CD4-positive, alpha-beta T cell (primary cell): Measurements from ENCODE around the gene MREG. TPM values are rescaled to one million over a fixed set of nuclear protein-coding genes. Genes with fewer than 3 reads are reported as not detected.

ENCODE experiments used
- ATAC-seq: fragments of 200-7000 bp; cut with Tn5 transposase; one replicate; pipeline ENCODE4 v1.10.0; 2022; ENCODE audit warnings: mild to moderate bottlenecking; ENCODE audit not compliant: poor library complexity
- CTCF ChIA-PET: fragments of 350-600 bp; sonication (Branson Sonifier 250); formaldehyde crosslinking; loops from one replicate; lab custom pipeline; 2021; ENCODE audit warnings: antibody characterized with exemption, inconsistent platforms; lab: Charles Lee
- POLR2A ChIA-PET: fragments of 350-600 bp; sonication (Branson Sonifier 250); formaldehyde crosslinking; loops from one replicate; lab custom pipeline; 2021; ENCODE audit warnings: antibody characterized with exemption, inconsistent platforms; lab: Charles Lee
- DNase-seq, 14 experiments: peaks; one replicate each; pipeline ENCODE4 v3.0.0-alpha.2; 2013 to 2020; ENCODE audit warnings: mixed read lengths in 2 of 14
- H3K27ac ChIP-seq, 2 donors: one replicate each; pipeline versions ENCODE4 v1.5.1 to v1.7.0; 2013; ENCODE audit warnings: low read length in 2 of 2, low read depth in 1 of 2, mild to moderate bottlenecking in 1 of 2
- H3K27me3 ChIP-seq, 2 experiments: 1 replicate in 1 of 2; 2 replicates in 1 of 2; pipeline versions ENCODE4 v1.6.1 to v1.7.0; 2013; ENCODE audit warnings: low read length in 2 of 2, control low read depth in 1 of 2, mild to moderate bottlenecking in 1 of 2, moderate library complexity in 1 of 2; ENCODE audit not compliant: insufficient read depth in 2 of 2, control insufficient read depth in 1 of 2
- H3K36me3 ChIP-seq: one replicate; pipeline ENCODE4 v1.6.1; 2013; ENCODE audit warnings: low read length, control low read depth; ENCODE audit not compliant: insufficient read depth
- H3K4me1 ChIP-seq: one replicate; pipeline ENCODE4 v1.6.1; 2013; ENCODE audit warnings: low read length, control low read depth; ENCODE audit not compliant: insufficient read depth
- H3K4me3 ChIP-seq: one replicate; pipeline ENCODE4 v1.5.1; 2013; ENCODE audit warnings: mild to moderate bottlenecking, low read length, moderate library complexity
- H3K9me3 ChIP-seq, 2 experiments: 1 replicate in 1 of 2; 2 replicates in 1 of 2; pipeline versions ENCODE4 v1.6.1 to v1.7.0; 2013; ENCODE audit warnings: low read length in 2 of 2, mild to moderate bottlenecking in 2 of 2, control low read depth in 1 of 2, moderate library complexity in 1 of 2; ENCODE audit not compliant: control insufficient read depth in 1 of 2, insufficient read depth in 1 of 2
- H3K27ac Mint-ChIP-seq: one replicate; pipeline ENCODE4 v1.8.0; 2020; ENCODE audit warnings: mixed read lengths
- H3K27me3 Mint-ChIP-seq: one replicate; pipeline ENCODE4 v1.8.0; 2021; ENCODE audit warnings: mixed read lengths
- H3K36me3 Mint-ChIP-seq: one replicate; pipeline ENCODE4 v1.8.0; 2021; ENCODE audit warnings: low read depth, mixed read lengths
- H3K4me1 Mint-ChIP-seq: one replicate; pipeline ENCODE4 v1.8.0; 2021; ENCODE audit warnings: low read depth, mixed read lengths
- H3K4me3 Mint-ChIP-seq: one replicate; pipeline ENCODE4 v1.8.0; 2020; ENCODE audit warnings: mild to moderate bottlenecking, mixed read lengths
- H3K9me3 Mint-ChIP-seq: one replicate; pipeline ENCODE4 v1.8.0; 2020; ENCODE audit warnings: mixed read lengths
- CTCF ChIP-seq: fragments of 200-600 bp; IDR thresholded peaks from one replicate; pipeline ENCODE4 v1.8.0; 2022; ENCODE audit warnings: antibody characterized with exemption, mild to moderate bottlenecking
- intact Hi-C, 2 experiments: fragments of 100-400 bp; cut with DNase I in 1 of 2; cut with micrococcal nuclease in 1 of 2; formaldehyde crosslinking; loops; one replicate each; pipeline versions ENCODE4 v1.15.1 to v1.9.0; 2023 to 2025; cut with DNase I, micrococcal nuclease
- total RNA-seq, 174 experiments: library from RNA in 2 of 174; stranded (reverse) in 2 of 174; gene quantifications; one replicate each; pipeline ENCODE4 v1.2.3 and lab custom pipeline; 2021 to 2026

Gene MREG
- total RNA-seq, 2 experiments from 2014 or later = 1.8 to 2.8 TPM

GRCh38 chr2:216003876-216004696, 9.3 kb downstream of the MREG start:
- intact Hi-C loops = no loop called here
- H3K4me1 Mint-ChIP-seq = peaks cover 44% of the 10 kb centered on the region
- TF ChIP-seq CTCF = no peak
- H3K4me1 ChIP-seq = peaks cover 34% of the 10 kb centered on the region
- no peaks in the 10 kb centered on the region for H3K9me3 ChIP-seq
- DNase-seq = no peak
- no peak overlapping the region for H3K4me3 ChIP-seq
- POLR2A ChIA-PET = no interaction called here
- no peaks in the 10 kb centered on the region for H3K27me3 ChIP-seq
- H3K27me3 Mint-ChIP-seq = no peaks in the 10 kb centered on the region
- ATAC-seq = no peak
- CTCF ChIA-PET = no interaction called here
- no peaks in the 10 kb centered on the region for H3K36me3 Mint-ChIP-seq
- H3K4me3 Mint-ChIP-seq = no peak overlapping the region
- no peaks in the 10 kb centered on the region for H3K9me3 Mint-ChIP-seq
- no peaks in the 10 kb centered on the region for H3K36me3 ChIP-seq
- peak overlapping the region; percentile 6 for H3K27ac Mint-ChIP-seq
- no peak overlapping the region for H3K27ac ChIP-seq

GRCh38 chr2:216002693-216003092, 10.7 kb downstream of the MREG start:
- Histone ChIP-seq H3K36me3 (no peaks in the 10 kb centered on the region), H3K4me3 (no peak overlapping the region), H3K4me1 (peaks cover 36% of the 10 kb centered on the region), H3K27ac (no peak overlapping the region), H3K9me3 (no peaks in the 10 kb centered on the region), H3K27me3 (no peaks in the 10 kb centered on the region)
- DNase-seq (no peak), ATAC-seq (no peak)
- Mint-ChIP-seq H3K9me3 (no peaks in the 10 kb centered on the region), H3K4me3 (no peak overlapping the region), H3K27ac (no peak overlapping the region), H3K36me3 (peaks cover 1% of the 10 kb centered on the region), H3K4me1 (peaks cover 46% of the 10 kb centered on the region), H3K27me3 (no peaks in the 10 kb centered on the region)
- intact Hi-C loops = no loop called here
- POLR2A ChIA-PET = no interaction called here
- no peak for TF ChIP-seq CTCF
- CTCF ChIA-PET = no interaction called here

GRCh38 chr2:216002101-216002678, 11.2 kb downstream of the MREG start:
- POLR2A ChIA-PET = no interaction called here
- Histone ChIP-seq H3K9me3 (no peaks in the 10 kb centered on the region), H3K4me3 (no peak overlapping the region), H3K27me3 (no peaks in the 10 kb centered on the region), H3K36me3 (no peaks in the 10 kb centered on the region), H3K4me1 (peaks cover 36% of the 10 kb centered on the region), H3K27ac (no peak overlapping the region)
- Mint-ChIP-seq H3K4me3 (no peak overlapping the region), H3K4me1 (peaks cover 51% of the 10 kb centered on the region), H3K27me3 (no peaks in the 10 kb centered on the region), H3K27ac (no peak overlapping the region), H3K9me3 (no peaks in the 10 kb centered on the region), H3K36me3 (peaks cover 6% of the 10 kb centered on the region)
- TF ChIP-seq CTCF = no peak
- intact Hi-C loops = no loop called here
- CTCF ChIA-PET = no interaction called here
- no peak for DNase-seq
- no peak for ATAC-seq
